Measurements from ENCODE around the gene SYNDIG1.

The SYNDIG1 gene

GRCh38 chr20:24572862-24573261 is 103.4 kb downstream of the SYNDIG1 start:
- DNase-seq (ENCODE audit: extremely low read depth, low read depth): no peak
- TF ChIP-seq, protein P1, sequence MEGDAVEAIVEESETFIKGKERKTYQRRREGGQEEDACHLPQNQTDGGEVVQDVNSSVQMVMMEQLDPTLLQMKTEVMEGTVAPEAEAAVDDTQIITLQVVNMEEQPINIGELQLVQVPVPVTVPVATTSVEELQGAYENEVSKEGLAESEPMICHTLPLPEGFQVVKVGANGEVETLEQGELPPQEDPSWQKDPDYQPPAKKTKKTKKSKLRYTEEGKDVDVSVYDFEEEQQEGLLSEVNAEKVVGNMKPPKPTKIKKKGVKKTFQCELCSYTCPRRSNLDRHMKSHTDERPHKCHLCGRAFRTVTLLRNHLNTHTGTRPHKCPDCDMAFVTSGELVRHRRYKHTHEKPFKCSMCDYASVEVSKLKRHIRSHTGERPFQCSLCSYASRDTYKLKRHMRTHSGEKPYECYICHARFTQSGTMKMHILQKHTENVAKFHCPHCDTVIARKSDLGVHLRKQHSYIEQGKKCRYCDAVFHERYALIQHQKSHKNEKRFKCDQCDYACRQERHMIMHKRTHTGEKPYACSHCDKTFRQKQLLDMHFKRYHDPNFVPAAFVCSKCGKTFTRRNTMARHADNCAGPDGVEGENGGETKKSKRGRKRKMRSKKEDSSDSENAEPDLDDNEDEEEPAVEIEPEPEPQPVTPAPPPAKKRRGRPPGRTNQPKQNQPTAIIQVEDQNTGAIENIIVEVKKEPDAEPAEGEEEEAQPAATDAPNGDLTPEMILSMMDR (IDR thresholded peaks at IDR 0.05; ENCODE audit: low read depth, low read length): no peak

- no peak for DNase-seq (ENCODE audit: extremely low read depth, low read depth)
- TF ChIP-seq, protein P1 (IDR thresholded peaks at IDR 0.05; ENCODE audit: low read depth, low read length): no peak
Measured at GRCh38 chr20:24573557-24573956, 104.1 kb downstream of the SYNDIG1 start.

DNA sequence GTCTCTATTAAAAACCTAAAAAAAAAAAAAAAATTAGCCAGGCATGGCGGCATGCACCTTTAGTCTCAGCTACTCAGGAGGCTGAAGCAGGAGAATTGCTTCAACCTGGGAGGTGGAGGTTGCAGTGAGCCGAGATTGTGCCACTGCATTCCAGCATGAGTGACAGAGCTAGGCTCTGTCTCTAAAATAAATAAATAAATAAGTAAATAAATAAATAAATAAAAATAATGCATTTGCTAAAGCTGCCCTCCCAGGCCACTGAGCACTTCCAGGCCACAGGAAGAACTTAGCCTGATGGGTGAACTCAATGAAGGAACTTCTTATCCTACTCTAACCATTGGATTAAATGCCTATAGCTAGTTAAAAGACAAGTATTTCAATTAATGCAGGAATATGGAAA is 104.9 kb downstream of the SYNDIG1 start:
- TF ChIP-seq, protein P1 (IDR thresholded peaks at IDR 0.05; ENCODE audit: low read depth, low read length): no peak
- no peak for DNase-seq (ENCODE audit: extremely low read depth, low read depth)

- TF ChIP-seq, protein P1 (IDR thresholded peaks at IDR 0.05; ENCODE audit: low read depth, low read length): no peak
- DNase-seq (ENCODE audit: extremely low read depth, low read depth): no peak
Measured at GRCh38 chr20:24574797-24575196, 105.4 kb downstream of the SYNDIG1 start.

DNA sequence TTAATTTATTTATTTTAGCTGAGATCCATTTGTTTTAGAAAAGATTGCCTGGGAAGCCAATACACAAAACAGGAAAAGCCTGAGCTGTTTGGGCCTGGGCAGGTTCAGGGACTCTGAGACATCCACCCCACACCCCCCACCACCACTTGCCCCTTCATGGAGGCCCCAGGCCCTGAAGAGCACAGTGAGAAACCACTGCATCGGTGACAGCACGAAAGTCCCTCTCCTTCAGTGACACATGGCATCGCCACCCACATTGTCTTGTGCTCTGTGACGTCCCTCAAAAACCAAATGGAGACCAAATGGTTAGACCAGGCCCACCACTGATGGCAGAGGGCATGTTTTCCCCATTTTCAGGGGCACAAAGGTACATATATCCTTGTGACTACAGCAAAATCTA is 106.4 kb downstream of the SYNDIG1 start:
- DNase-seq (ENCODE audit: extremely low read depth, low read depth): no peak
- TF ChIP-seq, protein P1 (IDR thresholded peaks at IDR 0.05; ENCODE audit: low read depth, low read length): no peak

- TF ChIP-seq, protein P1 (IDR thresholded peaks at IDR 0.05; ENCODE audit: low read depth, low read length): no peak
- DNase-seq (ENCODE audit: extremely low read depth, low read depth): no peak
Measured at GRCh38 chr20:24576447-24576846, 107.0 kb downstream of the SYNDIG1 start.

GRCh38 chr20:24577271-24577909 is 108.0 kb downstream of the SYNDIG1 start:
- DNase-seq (ENCODE audit: extremely low read depth, low read depth): no peak
- TF ChIP-seq, protein P1 (IDR thresholded peaks at IDR 0.05; ENCODE audit: low read depth, low read length): no peak
